ENCODE measurements around the gene GLOD4.

GRCh38 chr17:744937-745336, 37.1 kb downstream of the GLOD4 start:
- TF ChIP-seq CTCF (conservative IDR thresholded peaks at IDR 0.05 in 1 of 2, IDR thresholded peaks at IDR 0.05 in 1 of 2; ENCODE audit: low read depth in 1 of 2, low read length in 2 of 2), result no peak
- TF ChIP-seq EZH2 (IDR thresholded peaks at IDR 0.05; ENCODE audit: low read length, missing control alignments), result no peak

Data from fibroblast of lung (primary cell).